AG10803 (cell line): ENCODE measurements around the gene P3H2.

Experiments
- DNase-seq: peaks from one replicate; pipeline ENCODE4 v3.0.0; 2010; ENCODE audit warnings: low read depth
- H3K4me3 ChIP-seq: 2 replicates; pipeline ENCODE4 v1.5.1; 2011; ENCODE audit warnings: mild to moderate bottlenecking, low read length, control low read depth
- CTCF ChIP-seq: conservative IDR thresholded peaks from 2 replicates; pipeline ENCODE4 v1.5.1; 2011; ENCODE audit warnings: mild to moderate bottlenecking, low read length, control low read depth, inconsistent platforms

The P3H2 gene

GRCh38 chr3:190012314-190012782 lies 108.3 kb downstream of the P3H2 start:
- TF ChIP-seq CTCF = no peak
- no peak overlapping the region for H3K4me3 ChIP-seq
- DNase-seq = peak; percentile 39

GRCh38 chr3:190010486-190010885 lies 110.2 kb downstream of the P3H2 start:
- no peak for TF ChIP-seq CTCF
- no peak for DNase-seq
- no peak overlapping the region for H3K4me3 ChIP-seq

GRCh38 chr3:190009614-190010013 lies 111.1 kb downstream of the P3H2 start:
- H3K4me3 ChIP-seq = no peak overlapping the region
- DNase-seq = no peak
- TF ChIP-seq CTCF = no peak

GRCh38 chr3:190008432-190008831 lies 112.3 kb downstream of the P3H2 start:
- no peak for TF ChIP-seq CTCF
- no peak overlapping the region for H3K4me3 ChIP-seq
- no peak for DNase-seq

GRCh38 chr3:190005343-190006113 lies 115.2 kb downstream of the P3H2 start:
- no peak for TF ChIP-seq CTCF
- DNase-seq = no peak
- H3K4me3 ChIP-seq = no peak overlapping the region

GRCh38 chr3:190004656-190005055 lies 116.0 kb downstream of the P3H2 start:
- no peak overlapping the region for H3K4me3 ChIP-seq
- TF ChIP-seq CTCF = no peak
- DNase-seq = peak; percentile 47

GRCh38 chr3:190003681-190004123 lies 117.0 kb downstream of the P3H2 start:
- peak; percentile 73 for DNase-seq
- H3K4me3 ChIP-seq = no peak overlapping the region
- no peak for TF ChIP-seq CTCF
